PC-9 (cell line): ENCODE measurements around the gene TOR1B. TPM values are rescaled to one million over a fixed set of nuclear protein-coding genes. Genes with fewer than 3 reads are reported as not detected.

Source experiments
- BruUV-seq: library from RNA; stranded (reverse); fragments of 400-500 nt; replicated peaks from 2 replicates; lab custom pipeline; 2021; lab: Mats Ljungman, UMichigan
- CTCF ChIA-PET: fragments of 300-600 bp; sonication (Branson Sonifier 250); formaldehyde crosslinking; loops from one replicate; lab custom pipeline; 2022; ENCODE audit warnings: antibody characterized with exemption; lab: Charles Lee
- POLR2A ChIA-PET: fragments of 300-600 bp; sonication (Branson Sonifier 250); formaldehyde crosslinking; loops from one replicate; lab custom pipeline; 2022; ENCODE audit warnings: antibody characterized with exemption; ENCODE audit not compliant: unreplicated experiment; lab: Charles Lee
- DNase-seq, 2 experiments: peaks; one replicate each; pipeline versions ENCODE4 v3.0.0 to v3.0.0-alpha.2; 2015 to 2022; ENCODE audit warnings: mixed read lengths in 1 of 2
- H2AFZ ChIP-seq: fragments of 200-600 bp; sonication (generic); 2 replicates; pipeline ENCODE4 v1.8.1; 2017; ENCODE audit warnings: antibody characterized with exemption
- H3F3A ChIP-seq: fragments of 200-600 bp; sonication (generic); 2 replicates; pipeline ENCODE4 v1.8.1; 2017; ENCODE audit warnings: antibody characterized with exemption, mild to moderate bottlenecking, low read depth; ENCODE audit not compliant: insufficient read depth
- H3K27ac ChIP-seq: fragments of 200-600 bp; sonication (generic); 2 replicates; pipeline ENCODE4 v1.6.1; 2016; ENCODE audit warnings: mixed run types
- H3K27me3 ChIP-seq: fragments of 200-600 bp; sonication (generic); 2 replicates; pipeline ENCODE4 v1.6.1; 2016; ENCODE audit warnings: low read depth, mixed run types; ENCODE audit not compliant: insufficient read depth
- H3K36me3 ChIP-seq: fragments of 200-600 bp; sonication (generic); 2 replicates; pipeline ENCODE4 v1.6.1; 2016; ENCODE audit warnings: low read depth, mixed run types
- H3K4me1 ChIP-seq: fragments of 200-600 bp; sonication (generic); replicated peaks from 2 replicates; pipeline ENCODE4 v1.6.1; 2016; ENCODE audit warnings: mixed run types; ENCODE audit not compliant: insufficient read depth
- H3K4me2 ChIP-seq: fragments of 200-600 bp; sonication (generic); 2 replicates; pipeline ENCODE4 v1.6.1; 2017; ENCODE audit warnings: mixed run types
- H3K4me3 ChIP-seq: fragments of 200-600 bp; sonication (generic); 2 replicates; pipeline ENCODE4 v1.6.1; 2016; ENCODE audit warnings: mixed run types
- H3K79me2 ChIP-seq: fragments of 200-600 bp; sonication (generic); 2 replicates; pipeline ENCODE4 v1.6.1; 2017; ENCODE audit warnings: low read depth, mixed run types
- H3K9me2 ChIP-seq: fragments of 200-600 bp; sonication (generic); 2 replicates; pipeline ENCODE4 v1.8.1; 2017; ENCODE audit warnings: mild to moderate bottlenecking; ENCODE audit not compliant: insufficient read depth
- H3K9me3 ChIP-seq: fragments of 200-600 bp; sonication (generic); 2 replicates; pipeline ENCODE4 v1.8.1; 2016; ENCODE audit warnings: low read depth; ENCODE audit not compliant: insufficient read depth
- H4K20me1 ChIP-seq: fragments of 200-600 bp; sonication (generic); 2 replicates; pipeline ENCODE4 v1.8.1; 2017; ENCODE audit not compliant: insufficient read depth
- EZH2 ChIP-seq: fragments of 200-600 bp; sonication (generic); IDR thresholded peaks from 2 replicates; pipeline ENCODE4 v1.8.0; 2017; ENCODE audit warnings: antibody characterized with exemption, low read depth
- intact Hi-C: fragments of 100-400 bp; cut with micrococcal nuclease; formaldehyde crosslinking; loops from one replicate; pipeline ENCODE4 v1.10.0; 2022; ENCODE audit not compliant: unreplicated experiment
- total RNA-seq: library from RNA; stranded (reverse); gene quantifications from 2 replicates; pipeline ENCODE4 v1.2.3, GENCODE V29; 2021
- TF ChIP-seq, protein P1 (sequence below): fragments of 200-600 bp; sonication (generic); conservative IDR thresholded peaks from 2 replicates; pipeline ENCODE4 v1.6.1; 2017; ENCODE audit warnings: mixed run types, antibody characterized with exemption, mild to moderate bottlenecking, moderate library complexity

TOR1B gene
- total RNA-seq, 1 experiment from 2014 or later = 26.5 TPM

DNA sequence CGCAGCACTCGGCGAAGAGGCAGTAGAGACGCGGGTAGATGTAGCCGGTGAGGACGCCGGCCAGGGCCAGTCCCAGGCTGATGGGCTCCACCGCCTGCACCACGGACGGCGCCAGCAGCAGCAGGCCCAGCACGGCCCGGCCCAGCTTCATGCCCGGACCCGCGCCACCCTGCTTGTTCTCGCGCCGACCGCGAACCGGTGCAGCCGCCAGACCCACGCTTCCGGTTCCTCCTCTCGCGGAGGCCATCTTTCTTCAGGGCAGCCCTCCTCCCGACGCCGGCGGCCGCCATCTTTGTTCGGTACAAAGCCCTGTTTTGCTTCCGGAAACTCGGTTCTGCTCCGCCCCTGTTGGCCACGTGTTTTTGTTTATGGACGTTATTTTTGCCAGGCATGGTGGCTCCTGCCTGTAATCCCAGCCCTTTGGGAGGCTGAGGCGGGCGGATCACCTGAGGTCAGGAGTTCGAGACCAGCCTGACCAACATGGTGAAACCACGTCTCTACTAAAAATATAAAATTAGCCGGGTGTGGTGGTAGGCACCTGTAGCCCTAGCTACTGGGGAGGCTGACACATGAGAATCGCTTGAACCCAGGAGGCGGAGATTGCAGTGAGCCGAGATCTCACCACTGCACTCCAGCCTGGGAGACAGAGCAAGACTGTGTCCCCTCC, 21.1 kb downstream of the TOR1B start, which contains the start of gene TOR1A:
Gene TOR1A, minus strand, starts transcription at position 202 of the 667 bp plus-strand sequence. Its CDS starts 51 bp downstream, at position 151.
- no peak within 1 kb of the TSS for H3K27ac ChIP-seq
- POLR2A ChIA-PET = interaction anchor here (0.7 kb wide), 1 partner anchor 35 kb away, joined by 3 read pairs; no protein-coding TSS in a partner anchor
- no TSS peak for BruUV-seq

DNA sequence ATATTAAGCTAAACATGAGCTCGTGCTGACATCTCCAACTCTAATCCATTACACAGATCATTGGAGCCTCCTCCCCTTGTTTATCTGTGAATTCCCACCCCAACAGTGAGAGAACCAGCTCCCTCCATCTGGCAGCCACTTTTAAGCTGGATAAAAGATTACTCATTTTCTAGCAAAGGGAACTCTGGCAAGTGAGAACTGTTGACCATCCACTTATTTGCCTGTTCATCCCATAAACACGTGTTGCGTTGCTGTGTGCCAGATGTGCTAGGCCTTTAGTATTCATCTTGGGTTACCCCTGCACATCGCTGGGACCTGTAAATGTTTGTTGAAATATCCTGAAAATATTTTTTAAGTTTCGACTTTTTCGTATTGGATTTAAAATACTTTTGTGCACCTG, 23.4 kb downstream of the TOR1B start:
- H3K4me1 ChIP-seq = no peaks in the 10 kb centered on the region; the same call in 1 of the 2 replicates
- no peak overlapping the region for H3K4me2 ChIP-seq
- H2AFZ ChIP-seq = no peak overlapping the region
- peaks cover 21% of the 10 kb centered on the region; the same call in 1 of the 2 replicates for H3F3A ChIP-seq
- no peaks in the 10 kb centered on the region for H3K9me3 ChIP-seq
- no peak overlapping the region for H3K27ac ChIP-seq
- no peak for DNase-seq
- ChIA-PET CTCF (no interaction called here), POLR2A (no interaction called here)
- no TSS peak for BruUV-seq
- peaks cover 19% of the 10 kb centered on the region for H3K36me3 ChIP-seq
- intact Hi-C loops = no loop called here
- no peaks in the 10 kb centered on the region for H3K27me3 ChIP-seq
- H4K20me1 ChIP-seq = no peaks in the 10 kb centered on the region
- no peak overlapping the region for H3K4me3 ChIP-seq
- no peak for TF ChIP-seq EZH2
- TF ChIP-seq, protein P1, sequence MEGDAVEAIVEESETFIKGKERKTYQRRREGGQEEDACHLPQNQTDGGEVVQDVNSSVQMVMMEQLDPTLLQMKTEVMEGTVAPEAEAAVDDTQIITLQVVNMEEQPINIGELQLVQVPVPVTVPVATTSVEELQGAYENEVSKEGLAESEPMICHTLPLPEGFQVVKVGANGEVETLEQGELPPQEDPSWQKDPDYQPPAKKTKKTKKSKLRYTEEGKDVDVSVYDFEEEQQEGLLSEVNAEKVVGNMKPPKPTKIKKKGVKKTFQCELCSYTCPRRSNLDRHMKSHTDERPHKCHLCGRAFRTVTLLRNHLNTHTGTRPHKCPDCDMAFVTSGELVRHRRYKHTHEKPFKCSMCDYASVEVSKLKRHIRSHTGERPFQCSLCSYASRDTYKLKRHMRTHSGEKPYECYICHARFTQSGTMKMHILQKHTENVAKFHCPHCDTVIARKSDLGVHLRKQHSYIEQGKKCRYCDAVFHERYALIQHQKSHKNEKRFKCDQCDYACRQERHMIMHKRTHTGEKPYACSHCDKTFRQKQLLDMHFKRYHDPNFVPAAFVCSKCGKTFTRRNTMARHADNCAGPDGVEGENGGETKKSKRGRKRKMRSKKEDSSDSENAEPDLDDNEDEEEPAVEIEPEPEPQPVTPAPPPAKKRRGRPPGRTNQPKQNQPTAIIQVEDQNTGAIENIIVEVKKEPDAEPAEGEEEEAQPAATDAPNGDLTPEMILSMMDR = no peak
- H3K79me2 ChIP-seq = 0 out of 2 replicates have a peak, but pooled peaks cover 4% of the 10 kb centered on the region
- no peaks in the 10 kb centered on the region for H3K9me2 ChIP-seq

More for the DNA sequence above, 21.1 kb downstream of the TOR1B start, which contains the start of gene TOR1A:
- intact Hi-C loops = loop anchor here (1.0 kb wide), 2 partner anchors 11 to 21 kb away; partner anchors contain the start of genes C9orf78, TOR1B and USP20
- Histone ChIP-seq H3K9me2 (no peaks in the 10 kb centered on the region), H3K4me2 (peak within 1 kb of the TSS; percentile 66), H3K36me3 (peaks cover 24% of the 10 kb centered on the region), H3F3A (peaks cover 21% of the 10 kb centered on the region; the same call in 1 of the 2 replicates), H4K20me1 (no peaks in the 10 kb centered on the region), H3K9me3 (no peaks in the 10 kb centered on the region), H3K79me2 (0 out of 2 replicates have a peak, but pooled peaks cover 4% of the 10 kb centered on the region), H3K27me3 (no peaks in the 10 kb centered on the region), H3K4me1 (no peaks in the 10 kb centered on the region; the same call in 1 of the 2 replicates), H2AFZ (peak within 1 kb of the TSS; percentile 88), H3K4me3 (peak within 1 kb of the TSS; percentile 81)
- no peak for TF ChIP-seq EZH2
- TF ChIP-seq, protein P1 = no peak
- CTCF ChIA-PET = no interaction called here
- DNase-seq = peak; percentile 87 to 95

DNA sequence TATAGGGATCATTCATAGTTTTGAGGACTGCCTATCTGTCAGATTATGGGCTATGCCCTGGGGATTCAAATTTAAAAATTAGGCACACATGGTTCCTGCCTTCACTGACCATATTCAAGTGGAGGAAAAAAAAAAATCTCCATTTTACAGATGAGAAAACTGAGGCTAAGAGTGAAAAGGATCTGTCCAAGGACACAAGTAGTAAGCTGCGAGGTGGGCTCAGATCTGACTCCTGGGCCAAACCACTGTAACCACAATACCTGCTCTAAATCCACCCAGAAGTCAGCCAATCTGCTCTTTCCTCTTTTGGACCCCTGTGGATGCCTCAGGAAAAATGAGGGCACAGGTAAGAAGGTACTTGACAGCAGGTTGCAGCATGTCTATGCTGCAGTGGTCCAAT, 23.8 kb downstream of the TOR1B start:
- Histone ChIP-seq H3K9me2 (no peaks in the 10 kb centered on the region), H4K20me1 (no peaks in the 10 kb centered on the region), H3K36me3 (peaks cover 19% of the 10 kb centered on the region), H3K4me1 (no peaks in the 10 kb centered on the region; the same call in 1 of the 2 replicates), H3K9me3 (no peaks in the 10 kb centered on the region), H3K4me3 (no peak overlapping the region), H3K27me3 (no peaks in the 10 kb centered on the region), H3K79me2 (0 out of 2 replicates have a peak, but pooled peaks cover 4% of the 10 kb centered on the region), H2AFZ (no peak overlapping the region), H3K4me2 (no peak overlapping the region), H3F3A (peaks cover 21% of the 10 kb centered on the region; the same call in 1 of the 2 replicates), H3K27ac (no peak overlapping the region)
- no peak for DNase-seq
- CTCF ChIA-PET = no interaction called here
- POLR2A ChIA-PET = no interaction called here
- BruUV-seq = no TSS peak
- intact Hi-C loops = no loop called here
- TF ChIP-seq EZH2 = no peak
- TF ChIP-seq, protein P1 = no peak
